ENCODE results near the gene ENO2. TPM values are rescaled to one million over a fixed set of nuclear protein-coding genes. Genes with fewer than 3 reads are reported as not detected.

Gene ENO2
- total RNA-seq, 1 donor from 2014 or later: 41.8 TPM

- intact Hi-C loops (cut with DNase I): loop anchor here (10.0 kb wide), 1 partner anchor 149 kb away; no protein-coding TSS in a partner anchor
- ATAC-seq: no peak
- no peaks in the 10 kb centered on the region for H3K9me3 ChIP-seq
- no peaks in the 10 kb centered on the region for H3K27me3 ChIP-seq
- H3K4me3 ChIP-seq: no peak overlapping the region
- peaks cover 44% of the 10 kb centered on the region for H3K4me1 ChIP-seq
- peaks cover 42% of the 10 kb centered on the region for H3K36me3 ChIP-seq
- TF ChIP-seq, protein P1, sequence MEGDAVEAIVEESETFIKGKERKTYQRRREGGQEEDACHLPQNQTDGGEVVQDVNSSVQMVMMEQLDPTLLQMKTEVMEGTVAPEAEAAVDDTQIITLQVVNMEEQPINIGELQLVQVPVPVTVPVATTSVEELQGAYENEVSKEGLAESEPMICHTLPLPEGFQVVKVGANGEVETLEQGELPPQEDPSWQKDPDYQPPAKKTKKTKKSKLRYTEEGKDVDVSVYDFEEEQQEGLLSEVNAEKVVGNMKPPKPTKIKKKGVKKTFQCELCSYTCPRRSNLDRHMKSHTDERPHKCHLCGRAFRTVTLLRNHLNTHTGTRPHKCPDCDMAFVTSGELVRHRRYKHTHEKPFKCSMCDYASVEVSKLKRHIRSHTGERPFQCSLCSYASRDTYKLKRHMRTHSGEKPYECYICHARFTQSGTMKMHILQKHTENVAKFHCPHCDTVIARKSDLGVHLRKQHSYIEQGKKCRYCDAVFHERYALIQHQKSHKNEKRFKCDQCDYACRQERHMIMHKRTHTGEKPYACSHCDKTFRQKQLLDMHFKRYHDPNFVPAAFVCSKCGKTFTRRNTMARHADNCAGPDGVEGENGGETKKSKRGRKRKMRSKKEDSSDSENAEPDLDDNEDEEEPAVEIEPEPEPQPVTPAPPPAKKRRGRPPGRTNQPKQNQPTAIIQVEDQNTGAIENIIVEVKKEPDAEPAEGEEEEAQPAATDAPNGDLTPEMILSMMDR (IDR thresholded peaks at IDR 0.05): no peak
- H3K27ac ChIP-seq: no peak overlapping the region
- peak; percentile 8 for DNase-seq
Observed at GRCh38 chr12:6965714-6966113, 51.3 kb downstream of the ENO2 start.

DNA sequence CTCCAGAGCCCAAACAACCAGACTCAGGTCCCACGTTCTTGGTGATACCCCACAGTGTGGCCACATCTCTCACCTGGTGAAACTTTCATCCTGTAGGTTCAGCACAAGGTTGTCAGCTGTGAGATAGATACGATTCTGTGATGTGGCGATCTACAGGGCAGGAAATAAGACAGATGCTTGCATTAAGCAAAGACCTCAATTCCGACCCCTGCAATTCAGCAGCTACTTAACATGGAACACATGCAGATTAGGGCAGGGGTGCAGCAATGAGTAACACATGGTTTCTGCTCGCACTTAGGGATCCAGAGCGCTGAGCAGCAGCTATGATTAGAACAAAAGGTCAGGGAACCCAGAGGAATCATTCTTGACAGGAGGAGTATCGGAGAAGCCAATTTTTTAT, 52.0 kb downstream of the ENO2 start:
- no peak for ATAC-seq
- DNase-seq: peak; percentile 15
- Histone ChIP-seq H3K27ac (no peak overlapping the region), H3K4me3 (no peak overlapping the region), H3K27me3 (no peaks in the 10 kb centered on the region), H3K9me3 (no peaks in the 10 kb centered on the region), H3K36me3 (peaks cover 42% of the 10 kb centered on the region), H3K4me1 (peaks cover 39% of the 10 kb centered on the region)
- intact Hi-C loops (cut with DNase I): loop anchor here (10.0 kb wide), 1 partner anchor 148 kb away; no protein-coding TSS in a partner anchor
- TF ChIP-seq, protein P1 (IDR thresholded peaks at IDR 0.05): no peak

DNA sequence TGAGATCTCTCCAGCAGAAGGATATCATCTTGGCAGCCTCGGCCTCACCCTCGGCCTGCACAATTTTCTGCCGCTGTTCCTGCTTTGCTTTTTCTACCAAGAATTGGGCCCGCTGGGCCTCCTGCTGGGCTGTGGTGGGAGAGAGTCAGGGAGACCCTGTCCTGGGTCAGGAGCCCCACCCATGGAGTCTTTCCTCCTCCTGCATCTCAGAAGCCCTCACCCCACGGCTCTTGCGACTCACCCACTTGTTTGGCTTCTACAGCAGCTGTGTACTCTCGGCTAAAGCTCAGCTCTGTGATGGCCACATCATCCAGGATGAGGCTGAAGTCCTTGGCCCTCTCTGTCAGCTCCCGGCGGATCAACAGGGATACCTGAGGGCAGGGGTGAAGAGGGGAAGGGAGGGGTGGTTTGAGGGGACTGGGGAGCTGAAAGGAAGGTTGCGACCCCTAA, 53.3 kb downstream of the ENO2 start:
- peaks cover 46% of the 10 kb centered on the region for H3K36me3 ChIP-seq
- intact Hi-C loops (cut with DNase I): loop anchor here (10.0 kb wide), 1 partner anchor 147 kb away; no protein-coding TSS in a partner anchor
- no peaks in the 10 kb centered on the region for H3K9me3 ChIP-seq
- H3K27ac ChIP-seq: no peak overlapping the region
- no peaks in the 10 kb centered on the region for H3K27me3 ChIP-seq
- peaks cover 34% of the 10 kb centered on the region for H3K4me1 ChIP-seq
- TF ChIP-seq, protein P1 (IDR thresholded peaks at IDR 0.05): no peak
- DNase-seq (peak; percentile 53), ATAC-seq (no peak)
- no peak overlapping the region for H3K4me3 ChIP-seq

- ATAC-seq (no peak), DNase-seq (peak; percentile 17)
- Histone ChIP-seq H3K4me1 (peaks cover 33% of the 10 kb centered on the region), H3K4me3 (no peak overlapping the region), H3K27ac (no peak overlapping the region), H3K27me3 (no peaks in the 10 kb centered on the region), H3K9me3 (no peaks in the 10 kb centered on the region), H3K36me3 (peaks cover 46% of the 10 kb centered on the region)
- intact Hi-C loops (cut with DNase I): loop anchor here (10.0 kb wide), 1 partner anchor 146 kb away; no protein-coding TSS in a partner anchor
- TF ChIP-seq, protein P1 (IDR thresholded peaks at IDR 0.05): no peak
Observed at GRCh38 chr12:6968426-6968825, 54.0 kb downstream of the ENO2 start.

GRCh38 chr12:6970096-6970527, 55.7 kb downstream of the ENO2 start:
- Histone ChIP-seq H3K4me1 (peaks cover 25% of the 10 kb centered on the region), H3K9me3 (no peaks in the 10 kb centered on the region), H3K36me3 (peaks cover 60% of the 10 kb centered on the region), H3K4me3 (peak overlapping the region; percentile 98), H3K27me3 (no peaks in the 10 kb centered on the region), H3K27ac (peak overlapping the region; percentile 92)
- intact Hi-C loops (cut with DNase I): no loop called here
- peak; percentile 50 for ATAC-seq
- TF ChIP-seq, protein P1 (IDR thresholded peaks at IDR 0.05): no peak
- DNase-seq: no peak

Small RNAs within 50 kb of the gene (microRNA-seq; reads per million reads assigned to microRNA genes)
- gene MIR141 (ENCODE audit: borderline microRNAs expressed): 985 reads per million, percentile 86 among the genes with 10 or more reads in this experiment
- gene MIR200C (ENCODE audit: borderline microRNAs expressed): 8,642 reads per million, percentile 96 among the genes with 10 or more reads in this experiment

Other genes starting within 250 kb of the ENO2 start
- 53.6 TPM for gene ZNF384, start 225.2 kb upstream of the ENO2 start, total RNA-seq
- 0.20 TPM for gene PIANP, start 213.8 kb upstream of the ENO2 start, total RNA-seq
- gene COPS7A, start 190.5 kb upstream of the ENO2 start, total RNA-seq: 57.9 TPM
- gene MLF2, start 161.4 kb upstream of the ENO2 start, total RNA-seq: 118 TPM
- 323 TPM for gene PTMS, start 148.2 kb upstream of the ENO2 start, total RNA-seq
- gene LAG3, start 142.1 kb upstream of the ENO2 start, total RNA-seq: 1.5 TPM
- gene CD4, start 125.1 kb upstream of the ENO2 start, total RNA-seq: 67.6 TPM
- gene GPR162, start 92.8 kb upstream of the ENO2 start, total RNA-seq: 17.1 TPM
- 9.7 TPM for gene P3H3, start 86.2 kb upstream of the ENO2 start, total RNA-seq
- gene GNB3, start 73.7 kb upstream of the ENO2 start, total RNA-seq: 0.32 TPM
- 1.1 TPM for gene CDCA3, start 63.3 kb upstream of the ENO2 start, total RNA-seq
- gene USP5, start 62.4 kb upstream of the ENO2 start, total RNA-seq: 63.9 TPM
- gene TPI1, start 47.0 kb upstream of the ENO2 start, total RNA-seq: 280 TPM
- 30.2 TPM for gene SPSB2, start 41.3 kb upstream of the ENO2 start, total RNA-seq
- gene LRRC23, start 9.8 kb upstream of the ENO2 start, total RNA-seq: 13.3 TPM
- 149 TPM for gene ATN1, start 13.4 kb downstream of the ENO2 start, total RNA-seq
- gene RNU7-1, start 29.2 kb downstream of the ENO2 start, total RNA-seq: not detected
- gene C12orf57, start 29.4 kb downstream of the ENO2 start, total RNA-seq: 197 TPM
- gene PTPN6, start 36.8 kb downstream of the ENO2 start, total RNA-seq: 154 TPM
- gene PHB2, start 56.1 kb downstream of the ENO2 start, total RNA-seq: 126 TPM
- 35.6 TPM for gene EMG1, start 56.3 kb downstream of the ENO2 start, total RNA-seq
- 70.5 TPM for gene LPCAT3, start 103.9 kb downstream of the ENO2 start, total RNA-seq
- gene C1S, start 146.1 kb downstream of the ENO2 start, total RNA-seq: 321 TPM
- gene C1R, start 177.9 kb downstream of the ENO2 start, total RNA-seq: 367 TPM
- gene C1RL, start 194.6 kb downstream of the ENO2 start, total RNA-seq: 91.6 TPM
- gene RBP5, start 214.3 kb downstream of the ENO2 start, total RNA-seq: 7.1 TPM
- gene CLSTN3, start 215.8 kb downstream of the ENO2 start, total RNA-seq: 48.2 TPM